ENCODE measurements around the gene MCTP2.

MCTP2 gene

GRCh38 chr15:94503293-94503692 lies 271.9 kb downstream of the MCTP2 start:
- no peaks in the 10 kb centered on the region for H3K36me3 ChIP-seq (ENCODE audit: control insufficient read depth, low read length)
- no peaks in the 10 kb centered on the region for H3K9me2 ChIP-seq (replicated peaks; ENCODE audit: control insufficient read depth, low read length)
- no peaks in the 10 kb centered on the region for H3K27me3 ChIP-seq (ENCODE audit: control insufficient read depth, low read length)
- H3F3A ChIP-seq (ENCODE audit: control insufficient read depth, insufficient read depth) = no peaks in the 10 kb centered on the region
- H3K4me3 ChIP-seq (ENCODE audit: low read length) = no peak overlapping the region
- no peaks in the 10 kb centered on the region for H3K79me2 ChIP-seq (ENCODE audit: control insufficient read depth, low read length)
- no peaks in the 10 kb centered on the region for H4K20me1 ChIP-seq (ENCODE audit: control insufficient read depth, insufficient read depth, low read depth, low read length)
- no peak overlapping the region for H3K4me2 ChIP-seq (ENCODE audit: low read length)
- H3K27ac ChIP-seq (ENCODE audit: low read depth, low read length) = no peak overlapping the region
- TF ChIP-seq EZH2phosphoT487 (IDR thresholded peaks at IDR 0.05; ENCODE audit: borderline replicate concordance, low read length) (no peak), CTCF (IDR thresholded peaks at IDR 0.05; ENCODE audit: low read depth, low read length, poor library complexity, severe bottlenecking) (no peak)
- H3K4me1 ChIP-seq (ENCODE audit: control insufficient read depth, low read length) = no peaks in the 10 kb centered on the region
- no peaks in the 10 kb centered on the region for H3K9me3 ChIP-seq (ENCODE audit: control insufficient read depth, insufficient read depth, low read length)

GRCh38 chr15:94509259-94509658 lies 277.9 kb downstream of the MCTP2 start:
- no peaks in the 10 kb centered on the region for H3K9me2 ChIP-seq (replicated peaks; ENCODE audit: control insufficient read depth, low read length)
- H4K20me1 ChIP-seq (ENCODE audit: control insufficient read depth, insufficient read depth, low read depth, low read length) = no peaks in the 10 kb centered on the region
- H3K4me2 ChIP-seq (ENCODE audit: low read length) = no peak overlapping the region
- H3K79me2 ChIP-seq (ENCODE audit: control insufficient read depth, low read length) = no peaks in the 10 kb centered on the region
- no peaks in the 10 kb centered on the region for H3K36me3 ChIP-seq (ENCODE audit: control insufficient read depth, low read length)
- H3K4me1 ChIP-seq (ENCODE audit: control insufficient read depth, low read length) = no peaks in the 10 kb centered on the region
- no peak overlapping the region for H3K27ac ChIP-seq (ENCODE audit: low read depth, low read length)
- H3K27me3 ChIP-seq (ENCODE audit: control insufficient read depth, low read length) = peaks cover 2% of the 10 kb centered on the region; the same call in 1 of the 2 replicates
- H3K9me3 ChIP-seq (ENCODE audit: control insufficient read depth, insufficient read depth, low read length) = no peaks in the 10 kb centered on the region
- TF ChIP-seq CTCF (IDR thresholded peaks at IDR 0.05; ENCODE audit: low read depth, low read length, poor library complexity, severe bottlenecking) = no peak
- no peak for TF ChIP-seq EZH2phosphoT487 (IDR thresholded peaks at IDR 0.05; ENCODE audit: borderline replicate concordance, low read length)
- no peaks in the 10 kb centered on the region for H3F3A ChIP-seq (ENCODE audit: control insufficient read depth, insufficient read depth)
- no peak overlapping the region for H3K4me3 ChIP-seq (ENCODE audit: low read length)

DNA sequence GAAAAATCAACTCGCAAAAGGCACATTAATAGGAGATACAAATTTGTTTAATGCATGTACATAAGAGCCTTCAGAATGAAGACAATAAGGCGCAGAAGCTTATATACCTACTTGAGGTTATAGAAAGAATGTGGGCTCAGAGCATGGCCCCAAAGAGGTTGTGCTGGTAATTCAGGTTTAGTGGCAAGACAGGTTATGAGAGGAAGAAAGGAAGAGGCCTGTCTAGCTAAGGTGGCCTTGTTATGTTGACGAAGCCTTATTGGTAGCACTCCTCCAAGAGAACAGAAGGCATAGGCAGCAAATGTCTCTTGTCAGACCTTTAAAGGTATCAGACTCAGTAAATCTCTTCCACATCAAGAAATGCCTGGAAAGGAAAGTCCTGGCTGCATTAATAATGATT lies 290.8 kb downstream of the MCTP2 start:
- Histone ChIP-seq H3K4me3 (ENCODE audit: low read length) (no peak overlapping the region), H3K36me3 (ENCODE audit: control insufficient read depth, low read length) (no peaks in the 10 kb centered on the region), H3K4me1 (ENCODE audit: control insufficient read depth, low read length) (peaks cover 5% of the 10 kb centered on the region), H4K20me1 (ENCODE audit: control insufficient read depth, insufficient read depth, low read depth, low read length) (no peaks in the 10 kb centered on the region), H3K9me2 (replicated peaks; ENCODE audit: control insufficient read depth, low read length) (no peaks in the 10 kb centered on the region), H3K27me3 (ENCODE audit: control insufficient read depth, low read length) (no peaks in the 10 kb centered on the region), H3F3A (ENCODE audit: control insufficient read depth, insufficient read depth) (no peaks in the 10 kb centered on the region), H3K9me3 (ENCODE audit: control insufficient read depth, insufficient read depth, low read length) (no peaks in the 10 kb centered on the region), H3K79me2 (ENCODE audit: control insufficient read depth, low read length) (no peaks in the 10 kb centered on the region), H3K4me2 (ENCODE audit: low read length) (no peak overlapping the region), H3K27ac (ENCODE audit: low read depth, low read length) (no peak overlapping the region)
- TF ChIP-seq CTCF (IDR thresholded peaks at IDR 0.05; ENCODE audit: low read depth, low read length, poor library complexity, severe bottlenecking) (no peak), EZH2phosphoT487 (IDR thresholded peaks at IDR 0.05; ENCODE audit: borderline replicate concordance, low read length) (no peak)

DNA sequence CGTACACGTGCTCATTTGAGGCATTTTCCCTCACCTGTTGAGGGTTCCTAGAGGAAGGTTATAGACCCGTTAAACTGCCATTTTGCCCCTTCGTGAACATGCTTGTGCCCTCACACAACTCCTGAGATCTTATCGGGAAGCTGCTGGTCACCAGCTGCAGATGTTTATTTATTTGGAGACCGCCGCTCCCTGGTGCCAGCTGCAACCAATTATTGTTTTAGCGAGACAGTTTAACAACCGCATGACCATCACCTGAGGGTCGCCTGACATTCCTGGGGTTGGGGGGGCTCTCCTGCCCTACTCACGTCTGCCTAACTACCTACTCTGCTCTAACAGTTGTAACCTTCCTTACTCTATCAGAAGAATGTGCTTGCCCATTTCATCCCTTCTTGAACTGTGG lies 292.5 kb downstream of the MCTP2 start:
- TF ChIP-seq EZH2phosphoT487 (IDR thresholded peaks at IDR 0.05; ENCODE audit: borderline replicate concordance, low read length) = no peak
- TF ChIP-seq CTCF (IDR thresholded peaks at IDR 0.05; ENCODE audit: low read depth, low read length, poor library complexity, severe bottlenecking) = no peak
- Histone ChIP-seq H3K4me2 (ENCODE audit: low read length) (no peak overlapping the region), H3K4me1 (ENCODE audit: control insufficient read depth, low read length) (no peaks in the 10 kb centered on the region), H3K9me3 (ENCODE audit: control insufficient read depth, insufficient read depth, low read length) (no peaks in the 10 kb centered on the region), H3F3A (ENCODE audit: control insufficient read depth, insufficient read depth) (no peaks in the 10 kb centered on the region), H3K4me3 (ENCODE audit: low read length) (no peak overlapping the region), H3K27ac (ENCODE audit: low read depth, low read length) (no peak overlapping the region), H3K79me2 (ENCODE audit: control insufficient read depth, low read length) (no peaks in the 10 kb centered on the region), H3K9me2 (replicated peaks; ENCODE audit: control insufficient read depth, low read length) (no peaks in the 10 kb centered on the region), H4K20me1 (ENCODE audit: control insufficient read depth, insufficient read depth, low read depth, low read length) (no peaks in the 10 kb centered on the region), H3K36me3 (ENCODE audit: control insufficient read depth, low read length) (no peaks in the 10 kb centered on the region), H3K27me3 (ENCODE audit: control insufficient read depth, low read length) (no peaks in the 10 kb centered on the region)

Data from DOHH2 (cell line).